Neural cell (in vitro differentiated cells): ENCODE data around the gene DYNC2LI1. TPM values are rescaled to one million over a fixed set of nuclear protein-coding genes. Genes with fewer than 3 reads are reported as not detected.

Experiments
- H2AFZ ChIP-seq: fragments of 200-600, 300-800 bp; sonication (generic), shearing (Covaris generic); 2 replicates; pipeline ENCODE4 v1.6.0; 2014; ENCODE audit warnings: low read depth, mild to moderate bottlenecking, antibody characterized with exemption, low read length, moderate library complexity
- H3F3A ChIP-seq: fragments of 200-600 bp; shearing (Covaris generic); 2 replicates; pipeline ENCODE4 v1.6.1; 2016; ENCODE audit warnings: mild to moderate bottlenecking, moderate library complexity, mixed read lengths, antibody characterized with exemption, low read length; ENCODE audit not compliant: insufficient read depth, poor library complexity, severe bottlenecking
- H3K27ac ChIP-seq: fragments of 200-600, 300-800 bp; sonication (generic), shearing (Covaris generic); 2 replicates; pipeline ENCODE4 v1.5.1; 2014; ENCODE audit warnings: mild to moderate bottlenecking, low read length, moderate library complexity
- H3K27me3 ChIP-seq: fragments of 300-800, 200-600 bp; sonication (generic), shearing (Covaris generic); 2 replicates; pipeline ENCODE4 v1.6.0; 2014; ENCODE audit warnings: mild to moderate bottlenecking, low read depth, low read length, moderate library complexity; ENCODE audit not compliant: insufficient read depth
- H3K36me3 ChIP-seq: fragments of 300-800, 200-600 bp; sonication (generic), shearing (Covaris generic); 2 replicates; pipeline ENCODE4 v1.5.1; 2014; ENCODE audit warnings: mild to moderate bottlenecking, antibody characterized with exemption, low read length, moderate library complexity; ENCODE audit not compliant: insufficient read depth
- H3K4me2 ChIP-seq: fragments of 300-800, 200-600 bp; sonication (generic), shearing (Covaris generic); 2 replicates; pipeline ENCODE4 v1.6.0; 2014; ENCODE audit warnings: mild to moderate bottlenecking, low read length
- H3K4me3 ChIP-seq: fragments of 300-800, 200-600 bp; sonication (generic), shearing (Covaris generic); 2 replicates; pipeline ENCODE4 v1.5.1; 2014; ENCODE audit warnings: mild to moderate bottlenecking, low read length, moderate library complexity
- H3K79me2 ChIP-seq: fragments of 200-600 bp; shearing (Covaris generic); replicated peaks from 2 replicates; pipeline ENCODE4 v1.6.0; 2014; ENCODE audit warnings: mild to moderate bottlenecking, low read length, moderate library complexity; ENCODE audit not compliant: insufficient read depth
- H3K9ac ChIP-seq: fragments of 300-800, 200-600 bp; sonication (generic), shearing (Covaris generic); 2 replicates; pipeline ENCODE4 v1.6.1; 2016; ENCODE audit warnings: mild to moderate bottlenecking, low read length, mixed read lengths
- H3K9me2 ChIP-seq: fragments of 200-600 bp; shearing (Covaris generic); 2 replicates; pipeline ENCODE4 v1.6.1; 2016; ENCODE audit warnings: mild to moderate bottlenecking, low read length, mixed read lengths; ENCODE audit not compliant: insufficient read depth
- H3K9me3 ChIP-seq: fragments of 200-600, 300-800 bp; sonication (generic), shearing (Covaris generic); 2 replicates; pipeline ENCODE4 v1.6.1; 2016; ENCODE audit warnings: mild to moderate bottlenecking, mixed run types, low read length, moderate library complexity, mixed read lengths
- H4K20me1 ChIP-seq: fragments of 200-600 bp; shearing (Covaris generic); 2 replicates; pipeline ENCODE4 v1.6.1; 2016; ENCODE audit warnings: mild to moderate bottlenecking, mixed run types; ENCODE audit not compliant: insufficient read depth
- CTCF ChIP-seq: fragments of 450-650 bp; IDR thresholded peaks from 2 replicates; pipeline ENCODE4 v1.5.1; 2014; ENCODE audit warnings: antibody characterized with exemption, mild to moderate bottlenecking, moderate library complexity; ENCODE audit not compliant: poor library complexity, severe bottlenecking
- EP300 ChIP-seq: fragments of 450-650 bp; conservative IDR thresholded peaks from 2 replicates; pipeline ENCODE4 v1.6.1; 2014; ENCODE audit warnings: antibody characterized with exemption, mild to moderate bottlenecking, moderate library complexity; ENCODE audit not compliant: poor library complexity, severe bottlenecking
- EZH2 ChIP-seq: fragments of 200-600, 300-800 bp; shearing (Covaris generic), sonication (generic); IDR thresholded peaks from 2 replicates; pipeline ENCODE4 v1.6.1; 2014; ENCODE audit warnings: antibody characterized with exemption, low read length, borderline replicate concordance, mild to moderate bottlenecking; ENCODE audit not compliant: insufficient read depth, poor library complexity, severe bottlenecking
- MXI1 ChIP-seq: fragments of 450-650 bp; conservative IDR thresholded peaks from 2 replicates; pipeline ENCODE4 v1.6.1; 2014; ENCODE audit warnings: antibody characterized with exemption, mild to moderate bottlenecking; ENCODE audit not compliant: poor library complexity, severe bottlenecking
- POLR2AphosphoS5 ChIP-seq: IDR thresholded peaks from 2 replicates; pipeline ENCODE4 v1.6.1; 2012
- RAD21 ChIP-seq: fragments of 450-650 bp; conservative IDR thresholded peaks from 2 replicates; pipeline ENCODE4 v1.6.1; 2014; ENCODE audit warnings: antibody characterized with exemption, mild to moderate bottlenecking, moderate library complexity
- SMC3 ChIP-seq: fragments of 450-650 bp; conservative IDR thresholded peaks from 2 replicates; pipeline ENCODE4 v1.6.1; 2014; ENCODE audit warnings: antibody characterized with exemption, mild to moderate bottlenecking, moderate library complexity; ENCODE audit not compliant: poor library complexity
- TAF1 ChIP-seq: IDR thresholded peaks from 2 replicates; pipeline ENCODE4 v1.6.1; 2012; ENCODE audit warnings: low read depth
- polyA plus RNA-seq: library from polyadenylated mRNA; depleted of rRNA; stranded (reverse); fragments of >200 nt; gene quantifications from 2 replicates; pipeline ENCODE4 v1.2.3, GENCODE V29; 2014
- TF ChIP-seq, protein P1 (sequence below): IDR thresholded peaks from 2 replicates; pipeline ENCODE4 v1.6.1; 2012; ENCODE audit warnings: borderline replicate concordance

The DYNC2LI1 gene
- polyA plus RNA-seq, 1 donor from 2014 or later: 80.6 TPM

GRCh38 chr2:43736637-43737036 lies 37.2 kb upstream of the DYNC2LI1 start:
- no peaks in the 10 kb centered on the region for H3K79me2 ChIP-seq
- H3K4me2 ChIP-seq: no peak overlapping the region
- no peaks in the 10 kb centered on the region for H3K36me3 ChIP-seq
- no peak overlapping the region for H3K27ac ChIP-seq
- TF ChIP-seq TAF1 (no peak), EP300 (no peak), RAD21 (no peak), EZH2 (no peak), POLR2AphosphoS5 (no peak), CTCF (no peak), SMC3 (no peak), MXI1 (no peak)
- TF ChIP-seq, protein P1, sequence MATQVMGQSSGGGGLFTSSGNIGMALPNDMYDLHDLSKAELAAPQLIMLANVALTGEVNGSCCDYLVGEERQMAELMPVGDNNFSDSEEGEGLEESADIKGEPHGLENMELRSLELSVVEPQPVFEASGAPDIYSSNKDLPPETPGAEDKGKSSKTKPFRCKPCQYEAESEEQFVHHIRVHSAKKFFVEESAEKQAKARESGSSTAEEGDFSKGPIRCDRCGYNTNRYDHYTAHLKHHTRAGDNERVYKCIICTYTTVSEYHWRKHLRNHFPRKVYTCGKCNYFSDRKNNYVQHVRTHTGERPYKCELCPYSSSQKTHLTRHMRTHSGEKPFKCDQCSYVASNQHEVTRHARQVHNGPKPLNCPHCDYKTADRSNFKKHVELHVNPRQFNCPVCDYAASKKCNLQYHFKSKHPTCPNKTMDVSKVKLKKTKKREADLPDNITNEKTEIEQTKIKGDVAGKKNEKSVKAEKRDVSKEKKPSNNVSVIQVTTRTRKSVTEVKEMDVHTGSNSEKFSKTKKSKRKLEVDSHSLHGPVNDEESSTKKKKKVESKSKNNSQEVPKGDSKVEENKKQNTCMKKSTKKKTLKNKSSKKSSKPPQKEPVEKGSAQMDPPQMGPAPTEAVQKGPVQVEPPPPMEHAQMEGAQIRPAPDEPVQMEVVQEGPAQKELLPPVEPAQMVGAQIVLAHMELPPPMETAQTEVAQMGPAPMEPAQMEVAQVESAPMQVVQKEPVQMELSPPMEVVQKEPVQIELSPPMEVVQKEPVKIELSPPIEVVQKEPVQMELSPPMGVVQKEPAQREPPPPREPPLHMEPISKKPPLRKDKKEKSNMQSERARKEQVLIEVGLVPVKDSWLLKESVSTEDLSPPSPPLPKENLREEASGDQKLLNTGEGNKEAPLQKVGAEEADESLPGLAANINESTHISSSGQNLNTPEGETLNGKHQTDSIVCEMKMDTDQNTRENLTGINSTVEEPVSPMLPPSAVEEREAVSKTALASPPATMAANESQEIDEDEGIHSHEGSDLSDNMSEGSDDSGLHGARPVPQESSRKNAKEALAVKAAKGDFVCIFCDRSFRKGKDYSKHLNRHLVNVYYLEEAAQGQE: no peak
- no peak overlapping the region for H3K4me3 ChIP-seq
- no peaks in the 10 kb centered on the region for H4K20me1 ChIP-seq
- H3K9me3 ChIP-seq: no peaks in the 10 kb centered on the region
- no peak overlapping the region for H2AFZ ChIP-seq
- no peaks in the 10 kb centered on the region for H3K27me3 ChIP-seq
- no peak overlapping the region for H3K9ac ChIP-seq
- no peaks in the 10 kb centered on the region for H3F3A ChIP-seq
- H3K9me2 ChIP-seq: no peaks in the 10 kb centered on the region

DNA sequence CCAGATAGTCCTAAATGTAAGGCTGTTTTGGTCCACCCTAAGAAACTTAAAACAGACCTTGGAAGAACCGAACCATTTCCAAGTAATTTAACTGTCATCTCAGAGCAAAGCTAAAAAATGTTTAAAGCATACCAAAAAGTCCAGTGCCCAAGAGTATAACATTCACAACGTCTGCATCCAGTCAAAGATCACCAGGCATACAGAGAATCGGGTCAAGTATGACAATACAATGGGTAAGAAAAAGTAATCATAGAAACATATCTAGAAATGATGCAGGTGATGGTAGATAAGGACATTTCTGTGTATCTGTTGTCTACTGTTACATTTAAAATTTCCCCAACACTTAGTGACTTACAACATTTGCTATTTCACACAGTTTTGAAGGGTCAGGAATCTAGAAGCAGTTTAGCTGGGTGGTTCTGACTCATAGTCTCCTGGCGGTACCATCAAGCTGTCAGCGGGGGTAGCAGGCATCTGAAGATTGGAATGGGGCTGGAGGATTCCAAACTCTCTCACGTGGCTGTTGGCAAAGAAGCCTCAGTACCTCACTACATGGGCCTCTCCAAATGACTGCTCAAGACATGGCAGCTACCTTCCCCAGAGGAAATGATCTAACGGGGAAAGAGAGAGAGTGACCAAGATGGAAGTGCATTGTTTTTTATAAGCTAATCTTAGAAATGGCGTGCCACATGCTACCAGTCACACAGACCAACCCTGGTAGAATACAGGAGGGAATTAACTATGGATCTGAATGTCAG lies 36.6 kb upstream of the DYNC2LI1 start:
- Histone ChIP-seq H2AFZ (no peak overlapping the region), H3K4me3 (no peak overlapping the region), H3K4me2 (no peak overlapping the region), H3F3A (no peaks in the 10 kb centered on the region), H3K27me3 (no peaks in the 10 kb centered on the region), H3K9me2 (no peaks in the 10 kb centered on the region), H3K79me2 (no peaks in the 10 kb centered on the region), H3K9me3 (no peaks in the 10 kb centered on the region), H3K27ac (peak overlapping the region; percentile 60), H4K20me1 (no peaks in the 10 kb centered on the region), H3K36me3 (no peaks in the 10 kb centered on the region), H3K9ac (no peak overlapping the region)
- TF ChIP-seq MXI1 (no peak), CTCF (no peak), POLR2AphosphoS5 (no peak), EZH2 (no peak)
- TF ChIP-seq, protein P1: no peak
